Stimulated activated naive CD4-positive, alpha-beta T cell (primary cell): ENCODE results near the gene HS3ST4.

Experiments
- DNase-seq, 6 experiments: peaks; one replicate each; lab custom pipeline; 2025; lab: John Stamatoyannopoulos, UW

HS3ST4 gene

DNA sequence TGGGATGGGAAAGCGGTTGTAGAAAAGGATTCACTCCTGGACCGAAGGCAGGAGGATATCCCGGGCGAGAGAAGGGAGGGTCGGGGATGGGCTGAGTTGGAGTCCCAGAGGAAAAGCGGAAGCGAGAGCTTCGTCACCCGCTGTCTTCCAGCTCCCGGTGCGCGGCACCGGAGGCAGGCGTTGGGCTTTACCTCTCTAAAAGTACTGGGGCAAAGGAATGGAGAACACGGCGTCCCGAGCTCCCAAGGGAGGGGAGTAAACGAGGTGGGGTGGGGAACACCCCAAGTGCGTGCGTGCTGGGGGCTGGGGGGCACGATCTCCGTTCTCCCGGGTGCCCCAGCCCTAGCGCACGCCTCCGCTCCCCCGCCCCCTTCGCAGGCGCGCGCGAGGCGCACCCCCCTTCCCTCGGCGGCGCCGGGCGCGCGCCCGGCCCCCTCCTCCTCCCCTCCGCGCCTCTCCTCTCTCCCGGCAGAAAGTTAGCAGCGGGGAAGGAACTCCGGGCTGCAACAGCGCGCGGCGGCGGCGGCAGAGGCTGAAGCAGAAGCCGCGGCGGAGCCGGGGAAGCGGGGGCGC, at the start of gene HS3ST4:
HS3ST4 (plus strand) TSS at position 441 of the 573 bp plus-strand sequence.
- DNase-seq, result no peak

DNA sequence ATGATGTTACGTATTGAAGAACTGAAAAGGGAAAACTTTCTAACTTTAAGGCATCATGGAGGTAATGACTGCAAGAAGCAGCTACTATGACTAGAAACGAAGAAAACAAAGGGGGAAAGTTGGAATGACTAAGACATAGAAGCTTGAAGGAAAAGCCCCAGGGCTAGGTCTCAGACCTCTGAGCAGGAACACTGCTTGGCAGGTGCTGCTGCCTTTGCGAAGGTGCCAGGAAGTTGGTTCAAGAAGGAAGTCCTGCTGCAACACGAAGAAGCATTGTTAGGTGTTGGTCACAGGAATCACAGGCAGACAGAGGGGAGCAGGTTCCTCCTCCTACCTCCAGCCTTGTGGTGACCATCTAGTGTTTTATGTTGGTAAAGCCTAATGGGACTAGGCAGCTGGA, 48.1 kb upstream of the HS3ST4 start:
- no peak for DNase-seq

DNA sequence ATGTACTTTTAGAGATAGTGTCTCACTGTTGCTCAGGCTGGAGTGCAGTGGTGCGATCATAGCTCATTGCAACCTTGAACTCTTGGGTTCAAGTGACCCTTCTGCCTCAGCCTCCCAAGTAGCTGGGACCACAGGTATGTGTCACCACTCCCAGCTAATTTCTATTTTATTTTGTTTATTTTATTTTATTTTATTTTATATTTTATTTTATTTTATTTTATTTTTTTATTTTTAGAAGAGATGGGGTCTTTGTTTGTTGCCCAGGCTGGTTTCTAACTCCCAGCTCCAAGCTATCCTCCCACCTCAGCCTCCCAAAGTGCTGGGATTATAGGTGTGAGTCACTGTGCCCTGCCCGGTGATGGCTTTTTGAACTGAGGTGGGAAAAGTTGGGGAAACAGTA, 35.1 kb upstream of the HS3ST4 start:
- no peak for DNase-seq

DNA sequence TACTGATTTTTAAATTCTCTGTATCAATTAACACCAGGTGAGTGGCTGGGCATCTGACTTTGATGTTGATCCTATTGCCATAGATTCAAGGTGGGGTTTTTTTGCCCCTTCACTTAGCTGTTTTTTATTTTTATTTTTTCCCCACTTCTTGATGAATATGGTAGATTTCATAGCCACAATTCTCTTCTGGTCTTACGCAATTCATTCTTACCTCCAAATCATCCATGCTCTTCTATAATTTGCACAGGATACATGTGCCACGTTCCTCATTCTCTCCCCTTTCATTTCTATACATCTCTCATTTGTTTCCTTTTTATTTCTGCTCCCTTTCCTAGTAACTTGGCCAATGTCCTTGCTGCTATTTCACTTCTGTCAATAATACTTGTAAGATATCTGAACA, 14.9 kb upstream of the HS3ST4 start:
- DNase-seq, result no peak

DNA sequence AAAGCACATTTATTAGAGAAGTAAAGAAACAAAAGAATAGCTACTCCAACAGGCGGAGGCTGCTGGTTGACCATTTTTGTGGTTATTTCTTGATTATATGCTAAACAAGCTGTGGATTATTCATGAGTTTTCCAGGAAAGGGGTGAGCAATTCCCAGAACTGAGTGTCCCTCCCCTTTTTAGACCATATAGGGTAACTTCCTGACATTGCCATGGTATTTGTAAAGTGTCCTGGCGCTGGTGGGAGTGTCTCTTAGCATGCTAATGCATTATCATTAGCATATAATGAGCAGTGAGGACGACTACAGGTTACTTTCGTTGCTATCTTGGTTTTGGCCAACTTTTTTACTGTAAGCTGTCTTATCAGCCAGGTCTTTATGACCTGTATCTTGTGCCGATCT, 12.2 kb upstream of the HS3ST4 start:
- no peak for DNase-seq

DNA sequence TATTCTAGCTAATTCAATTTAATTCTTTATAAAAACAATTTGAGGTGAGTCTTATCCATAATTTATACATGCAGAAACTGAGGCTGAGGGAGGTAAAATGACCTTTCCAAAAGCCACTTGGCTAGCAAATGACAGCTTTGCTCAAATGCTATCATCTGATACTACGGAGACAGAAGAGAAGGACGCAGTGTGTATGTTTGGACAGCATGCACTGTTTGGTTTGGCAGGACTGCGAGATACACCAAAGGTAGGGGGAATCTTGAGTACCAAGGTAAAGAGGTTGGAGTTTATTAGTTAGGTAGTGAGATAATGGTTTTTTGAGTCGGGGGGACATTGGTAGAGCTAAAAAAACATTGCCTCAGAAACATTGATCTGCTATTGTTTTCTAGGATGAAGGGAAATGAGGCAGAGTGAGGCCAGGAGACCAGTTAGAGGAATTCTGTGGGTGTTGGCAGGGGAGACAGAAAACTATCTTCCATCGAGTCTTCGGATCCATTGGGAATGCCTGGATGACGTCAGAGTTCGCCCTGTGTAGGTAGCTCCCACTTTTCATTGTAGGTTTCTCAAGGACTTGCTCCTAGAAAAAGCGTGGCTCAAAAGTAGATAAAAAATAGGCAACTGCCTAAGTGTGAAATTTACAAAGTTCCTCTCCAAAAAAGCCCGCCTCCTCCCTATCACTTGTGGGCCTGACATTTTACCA, 2.5 kb upstream of the HS3ST4 start:
- DNase-seq, result no peak

DNA sequence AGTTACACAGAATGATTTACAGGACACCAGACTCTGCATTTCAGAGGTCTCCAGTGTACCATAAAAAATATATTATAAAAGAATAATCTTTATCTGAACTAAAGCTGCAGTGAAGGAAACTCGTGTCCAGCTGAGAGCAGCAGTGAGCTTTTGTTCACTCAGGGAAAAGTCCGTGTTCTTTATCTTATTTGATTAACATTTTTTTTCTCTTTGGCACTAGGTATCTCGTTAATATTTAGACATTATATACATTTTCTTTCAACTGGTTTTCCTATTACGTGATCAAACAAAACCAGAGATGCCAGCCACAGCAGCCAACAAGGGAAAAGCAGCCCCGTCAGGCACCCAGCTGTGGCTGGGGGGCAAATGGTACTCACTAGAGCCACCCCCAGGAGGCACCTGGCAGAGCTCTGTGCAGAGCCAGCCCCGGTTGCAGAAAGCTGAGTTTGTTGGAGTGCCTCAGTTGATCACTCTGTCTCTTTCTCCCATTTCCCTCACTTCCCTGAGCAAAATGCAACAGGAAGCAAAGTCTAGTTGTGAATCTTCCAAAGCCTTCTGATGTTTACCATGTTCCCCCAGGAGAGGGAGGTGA, 1.1 kb upstream of the HS3ST4 start:
- no peak for DNase-seq

DNA sequence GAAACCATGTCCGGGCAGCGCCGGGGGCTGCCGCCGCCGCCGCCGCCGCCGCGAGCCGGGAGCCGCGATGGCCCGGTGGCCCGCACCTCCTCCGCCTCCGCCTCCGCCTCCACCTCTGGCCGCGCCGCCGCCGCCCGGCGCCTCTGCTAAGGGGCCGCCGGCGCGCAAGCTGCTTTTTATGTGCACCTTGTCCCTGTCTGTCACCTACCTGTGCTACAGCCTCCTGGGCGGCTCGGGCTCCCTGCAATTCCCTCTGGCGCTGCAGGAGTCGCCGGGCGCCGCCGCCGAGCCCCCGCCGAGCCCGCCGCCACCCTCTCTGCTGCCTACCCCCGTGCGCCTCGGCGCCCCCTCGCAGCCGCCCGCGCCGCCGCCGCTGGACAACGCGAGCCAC, 587 bp downstream of the HS3ST4 start:
- no peak for DNase-seq

DNA sequence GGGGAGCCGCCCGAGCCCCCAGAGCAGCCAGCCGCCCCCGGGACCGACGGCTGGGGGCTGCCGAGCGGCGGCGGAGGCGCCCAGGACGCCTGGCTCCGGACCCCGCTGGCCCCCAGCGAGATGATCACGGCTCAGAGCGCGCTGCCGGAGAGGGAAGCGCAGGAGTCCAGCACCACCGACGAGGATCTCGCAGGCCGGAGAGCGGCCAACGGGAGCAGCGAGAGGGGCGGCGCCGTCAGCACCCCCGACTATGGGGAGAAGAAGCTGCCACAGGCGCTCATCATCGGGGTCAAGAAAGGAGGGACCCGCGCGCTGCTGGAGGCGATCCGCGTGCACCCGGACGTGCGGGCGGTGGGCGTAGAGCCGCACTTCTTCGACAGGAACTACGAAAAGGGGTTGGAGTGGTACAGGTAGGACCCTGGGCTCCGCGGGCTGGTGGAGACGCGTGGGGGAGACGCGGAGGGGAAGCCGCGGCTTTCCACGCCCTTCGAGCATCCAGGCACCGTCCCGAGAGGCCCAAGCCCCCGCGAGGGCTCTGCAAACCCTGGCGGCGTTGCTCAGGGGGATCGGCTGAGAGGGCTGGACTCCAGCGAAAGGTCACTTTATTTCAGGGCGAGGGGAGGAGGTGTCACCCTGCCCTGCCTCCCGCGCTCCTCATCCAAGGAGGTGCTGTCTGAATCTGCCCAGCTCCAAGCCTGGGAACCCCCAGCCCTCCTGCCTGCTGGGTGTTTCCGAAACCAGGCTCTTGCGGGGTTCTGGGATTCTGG, 1.2 kb downstream of the HS3ST4 start:
- DNase-seq, result no peak

DNA sequence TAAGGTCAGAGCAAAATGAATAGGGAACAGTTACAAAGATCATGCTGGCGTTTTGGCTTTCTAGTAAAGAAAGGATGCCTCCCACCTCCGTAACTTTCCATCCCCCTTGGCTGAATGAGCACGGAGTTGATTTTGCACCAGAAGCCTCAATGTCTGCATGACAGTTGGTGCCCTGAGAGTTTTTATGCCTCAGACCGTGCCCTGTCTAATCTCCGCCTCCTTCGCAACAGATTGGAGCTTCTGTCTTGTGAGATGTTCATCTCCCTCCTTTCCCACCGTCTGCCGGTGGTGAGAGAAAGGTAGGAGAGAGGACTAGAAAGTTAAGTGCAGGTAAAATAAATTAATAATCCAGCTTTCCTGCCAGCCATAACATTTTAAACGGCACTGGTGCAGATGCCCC, 1.9 kb downstream of the HS3ST4 start:
- DNase-seq, result no peak

DNA sequence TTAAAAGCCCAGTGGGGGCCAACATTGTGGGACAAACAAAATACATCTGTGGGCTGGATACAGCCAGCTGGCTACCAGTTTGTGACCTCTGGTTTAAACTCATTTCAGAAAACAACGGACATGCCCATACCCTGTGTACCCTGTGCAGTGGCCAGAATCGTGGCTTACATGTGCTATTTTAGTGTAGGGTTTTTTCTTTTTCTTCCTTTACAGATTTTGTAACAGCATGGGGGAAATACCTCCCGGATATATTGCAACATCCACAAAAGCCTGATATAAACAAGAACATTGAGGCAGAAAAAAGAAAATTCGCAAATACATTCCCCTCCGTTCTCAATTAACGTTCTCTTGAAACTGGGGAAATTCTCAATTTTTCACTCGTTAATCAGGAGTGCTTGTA, 7.3 kb downstream of the HS3ST4 start:
- no peak for DNase-seq

DNA sequence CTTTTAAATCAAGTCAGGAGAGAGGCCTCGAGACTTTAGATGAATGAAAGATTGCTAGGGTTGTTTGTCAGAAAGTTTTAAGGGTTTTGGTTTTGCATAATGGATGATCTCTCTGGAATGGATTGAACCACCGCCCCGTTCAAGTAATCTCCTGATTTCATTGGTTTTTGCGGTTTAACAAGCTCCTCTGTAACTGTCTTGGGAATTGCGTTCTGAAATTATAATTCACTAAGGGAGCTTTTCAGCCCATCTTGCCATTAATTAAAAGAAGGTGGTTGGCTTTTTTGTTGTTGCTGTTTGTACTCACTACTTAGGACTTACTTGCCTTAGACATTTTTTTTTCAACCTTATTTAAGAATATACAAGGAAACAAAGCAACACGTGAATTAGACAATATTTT, 8.8 kb downstream of the HS3ST4 start:
- no peak for DNase-seq

DNA sequence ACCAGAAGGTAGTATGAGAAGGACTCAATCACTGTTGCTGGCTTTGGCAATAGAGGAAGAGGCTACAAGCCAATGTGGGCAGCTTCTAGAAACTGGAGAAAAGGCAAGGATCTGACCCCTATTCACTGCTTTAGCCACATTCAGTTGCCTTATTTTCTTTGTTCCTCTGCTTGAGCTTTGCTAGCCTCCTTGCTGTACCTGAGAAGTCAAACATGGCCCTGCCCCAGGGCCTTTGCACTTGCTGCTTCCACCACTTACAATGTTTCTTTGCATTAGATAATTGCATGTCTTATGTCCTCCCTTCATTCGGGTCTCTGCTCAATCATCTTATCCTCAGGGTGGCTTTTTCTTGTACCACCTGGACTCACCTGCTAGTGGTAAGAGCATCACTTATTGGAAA, 15.8 kb downstream of the HS3ST4 start:
- no peak for DNase-seq

DNA sequence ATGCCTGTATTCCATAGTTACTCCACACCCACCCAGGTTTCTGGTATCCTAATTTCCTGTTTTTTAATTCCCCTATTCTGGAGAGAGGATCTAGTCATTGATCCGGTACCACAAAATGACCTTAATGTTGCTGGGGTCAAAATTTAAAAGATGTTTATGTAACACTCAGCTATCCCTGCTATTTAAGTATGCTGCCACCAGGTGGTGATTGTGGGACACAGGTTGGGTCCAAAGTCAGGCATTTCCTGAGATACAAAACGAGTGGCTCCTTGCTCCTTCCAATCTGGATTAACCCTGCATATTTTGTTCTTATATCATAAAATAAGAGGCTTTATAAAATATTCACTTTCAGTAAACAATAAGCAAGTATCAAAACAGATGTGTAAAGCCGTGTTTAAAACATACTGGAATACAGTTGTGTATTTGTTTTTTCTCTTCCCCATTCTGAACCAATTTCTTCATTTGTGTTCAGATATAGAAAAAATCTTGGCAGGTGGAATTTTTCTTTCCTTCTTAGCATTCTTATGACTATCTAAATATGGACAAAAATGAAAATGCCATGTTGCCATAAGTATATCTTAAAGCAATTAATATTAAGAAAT, 16.3 kb downstream of the HS3ST4 start:
- DNase-seq, result no peak

DNA sequence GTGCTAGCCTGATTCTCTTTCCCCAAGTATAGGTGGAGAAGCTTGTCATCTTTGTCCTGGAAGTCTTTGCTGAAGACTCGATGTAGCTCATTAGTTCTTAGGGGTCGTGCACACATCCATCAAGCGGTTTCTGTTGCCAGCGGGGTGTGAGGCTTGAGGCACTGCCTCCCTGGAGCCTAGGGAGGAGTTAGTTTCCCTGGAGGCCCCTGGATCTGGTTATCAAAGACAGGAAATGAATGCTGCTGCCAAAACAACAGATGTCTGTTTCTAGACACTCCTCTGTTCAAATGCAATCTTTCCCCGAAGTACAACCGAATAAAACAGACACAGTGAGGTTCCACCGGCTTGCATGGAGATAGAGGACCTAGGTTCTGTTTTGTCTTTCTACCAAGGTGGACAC, 17.5 kb downstream of the HS3ST4 start:
- no peak for DNase-seq

DNA sequence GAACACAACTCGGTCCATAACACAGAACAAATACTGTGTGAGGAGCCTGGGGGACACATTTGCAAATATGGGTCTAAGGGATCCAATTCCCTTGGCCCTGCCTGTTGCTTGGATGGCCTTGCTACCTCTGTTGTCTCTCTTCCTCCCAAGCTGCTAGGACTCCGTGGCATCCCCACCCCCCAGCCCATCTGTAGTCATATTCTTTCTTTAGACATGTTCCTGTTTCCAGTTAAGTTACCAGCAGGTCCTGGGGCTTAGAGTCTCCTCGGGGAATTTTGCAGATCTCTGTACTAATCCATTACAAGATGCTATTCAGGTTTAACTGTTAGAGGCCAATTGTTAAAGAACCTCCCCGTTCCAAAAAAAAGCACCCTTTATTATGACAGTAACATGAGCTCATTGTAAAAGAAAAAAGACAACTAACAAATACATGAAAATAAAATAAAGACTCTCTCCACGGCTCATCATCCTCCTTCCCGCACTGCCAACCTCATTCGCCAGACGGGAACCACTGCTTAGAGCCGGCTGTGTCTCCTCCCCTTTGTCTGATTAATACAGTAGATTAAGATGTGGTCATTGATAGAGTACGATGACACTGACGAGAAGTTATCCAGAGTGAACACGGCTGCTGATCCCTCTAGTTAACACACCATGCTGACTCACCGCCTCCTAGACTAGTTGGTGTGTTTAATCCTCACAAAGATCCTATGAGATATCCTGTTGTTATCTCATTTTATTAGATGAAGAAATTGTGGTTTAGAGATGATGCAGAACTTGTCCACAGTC, 22.2 kb downstream of the HS3ST4 start:
- DNase-seq, result no peak

DNA sequence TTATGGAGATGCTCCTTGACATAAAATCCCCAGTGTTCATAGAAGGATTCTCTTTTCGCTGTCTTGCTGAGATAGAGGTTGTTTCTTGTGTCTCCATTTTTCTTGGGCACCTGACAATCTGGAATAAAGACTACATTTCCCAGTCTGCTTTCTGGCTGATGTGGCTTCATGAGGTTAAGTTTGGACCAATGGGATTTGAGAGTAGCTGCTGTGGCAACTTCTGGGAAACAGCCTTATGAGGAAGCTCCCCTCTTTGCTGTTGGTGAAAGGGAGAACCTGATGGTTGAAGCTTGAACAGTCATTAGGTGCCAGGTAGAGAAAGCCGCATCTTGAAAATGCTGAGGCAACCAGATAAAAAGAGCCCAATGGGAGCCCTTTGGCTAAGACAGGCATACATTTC, 24.4 kb downstream of the HS3ST4 start:
- no peak for DNase-seq

DNA sequence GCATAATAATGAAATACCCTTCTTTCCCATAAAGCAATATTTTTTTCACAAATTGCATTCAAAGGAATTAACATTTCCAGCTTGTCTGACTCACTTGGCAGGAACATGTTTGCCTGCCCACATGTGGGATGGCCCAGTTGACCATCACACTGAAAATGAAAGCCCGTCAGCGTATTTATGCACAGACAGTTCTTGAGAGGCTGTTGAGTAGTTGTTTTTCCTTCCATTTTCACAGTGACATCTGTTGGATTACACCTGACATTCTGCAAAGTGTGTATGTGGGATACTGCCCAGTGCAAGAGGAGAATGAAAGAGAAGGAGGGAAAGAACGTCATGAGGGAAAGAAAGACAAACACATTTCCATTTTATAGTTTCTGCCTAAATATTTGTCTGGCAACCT, 29.7 kb downstream of the HS3ST4 start:
- no peak for DNase-seq

DNA sequence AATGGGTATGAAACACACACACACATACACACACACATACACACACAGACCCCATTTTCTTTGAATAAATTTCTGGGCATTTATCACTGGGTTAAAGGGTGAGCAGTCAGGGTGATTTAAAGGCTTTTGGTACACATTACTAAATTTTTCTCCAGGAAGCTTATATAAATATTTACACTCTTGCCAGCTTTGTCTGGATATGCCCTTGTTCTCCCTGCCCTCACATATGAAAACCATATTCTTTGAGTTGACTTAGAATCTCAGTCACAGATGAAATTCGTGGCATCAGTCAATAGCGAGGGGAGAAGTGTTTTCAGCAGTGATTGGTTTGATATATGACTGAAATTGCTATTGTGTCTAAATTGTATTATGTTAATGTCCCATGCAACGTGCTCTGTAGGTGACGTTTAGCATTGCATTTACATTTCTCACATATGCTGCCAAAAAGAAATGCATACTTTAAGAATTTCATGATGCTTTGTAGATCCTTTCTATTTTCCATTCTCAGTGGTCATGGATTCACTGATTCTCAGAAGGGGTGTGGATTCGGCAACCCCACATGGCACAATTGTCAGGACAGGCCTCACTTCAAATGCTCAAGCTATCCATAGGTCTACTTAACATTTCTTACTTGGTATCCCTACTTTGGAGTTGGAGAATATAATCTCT, 34.8 kb downstream of the HS3ST4 start:
- DNase-seq, result no peak

DNA sequence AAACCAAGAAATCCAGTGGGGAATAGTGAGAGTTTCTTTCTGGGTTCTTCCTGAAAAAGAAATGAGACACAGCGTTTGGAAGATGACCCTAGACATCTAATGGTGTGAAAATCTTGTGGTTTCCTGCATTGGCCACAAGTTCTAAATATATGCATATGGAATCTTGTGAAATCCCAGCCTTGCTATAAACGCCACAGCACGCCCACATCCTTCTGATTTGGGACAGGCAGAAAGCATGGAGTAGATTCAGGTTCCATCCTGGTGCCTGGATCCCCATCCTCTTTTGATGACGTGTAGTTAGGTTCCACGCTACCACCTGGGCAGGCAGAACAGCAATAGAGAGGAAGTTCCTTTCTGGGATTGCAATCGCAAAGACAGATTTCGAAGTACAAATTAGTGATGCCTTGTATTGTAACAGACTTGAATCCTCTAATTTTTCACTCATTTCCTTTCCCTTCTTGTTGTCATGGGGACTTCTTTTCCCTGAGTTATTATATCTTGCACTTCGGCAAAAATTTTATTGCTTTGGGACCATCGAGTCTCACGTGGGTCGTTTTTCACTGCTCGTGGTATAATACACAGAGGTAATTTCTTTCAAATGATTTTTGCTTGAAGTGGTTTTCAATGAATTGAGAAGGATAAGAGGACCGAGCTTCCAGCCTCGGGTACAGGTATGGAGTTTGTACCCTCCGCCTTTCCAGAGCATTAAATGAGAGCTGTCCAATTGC, 37.6 kb downstream of the HS3ST4 start:
- no peak for DNase-seq

DNA sequence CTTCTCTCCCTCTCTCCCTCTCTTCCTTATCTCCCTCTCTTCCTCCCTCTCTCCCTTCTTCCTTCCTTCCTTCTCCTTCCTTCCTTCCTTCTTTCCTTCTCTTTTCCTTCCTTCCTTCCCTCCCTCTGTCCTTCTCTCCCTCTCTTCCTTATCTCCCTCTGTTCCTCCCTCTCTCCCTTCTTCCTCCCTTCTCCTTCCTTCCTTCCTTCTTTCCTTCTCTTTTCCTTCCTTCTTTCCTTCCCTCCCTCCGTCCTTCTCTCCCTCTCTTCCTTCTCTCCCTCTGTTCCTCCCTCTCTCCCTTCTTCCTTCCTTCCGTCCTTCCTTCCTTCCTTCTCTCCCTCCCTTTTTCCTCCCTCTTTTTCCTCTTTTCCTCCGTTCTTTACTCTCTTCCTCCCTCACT, 38.6 kb downstream of the HS3ST4 start:
- no peak for DNase-seq
